Globus pallidus (tissue), 1 donor: ENCODE results near the gene GOLGA5.
A peak's percentile ranks its signal among the peaks of the same experiment; 100 is the strongest.

Experiments
- DNase-seq: peaks from one replicate; pipeline ENCODE4 v3.0.0-alpha.2; 2015; ENCODE audit warnings: low spot score

The GOLGA5 gene

GRCh38 chr14:92880351-92880750, 86.2 kb downstream of the GOLGA5 start:
- no peak for DNase-seq

- DNase-seq = peak; percentile 5
Observed at GRCh38 chr14:92880851-92881250, 86.7 kb downstream of the GOLGA5 start.

GRCh38 chr14:92883066-92883465, 89.0 kb downstream of the GOLGA5 start:
- DNase-seq = no peak

DNA sequence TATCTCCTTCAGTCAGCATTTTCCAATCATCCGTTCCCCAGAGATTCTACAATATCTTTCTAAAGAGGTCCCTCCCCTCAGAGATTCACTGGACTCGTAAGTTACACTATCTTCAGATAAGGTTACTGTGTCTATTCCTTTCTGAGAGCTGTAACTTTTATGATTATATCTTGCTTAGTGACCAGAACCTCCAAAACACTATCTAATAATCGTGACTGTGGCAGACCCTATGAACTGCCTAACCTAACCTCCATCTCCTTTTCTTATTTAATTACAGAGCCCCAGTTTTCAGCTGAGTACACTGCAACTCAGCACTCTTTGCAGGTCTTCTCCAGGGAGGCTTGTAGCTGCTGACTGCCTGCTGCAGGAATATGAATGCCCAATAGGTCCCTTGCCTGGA, 90.3 kb downstream of the GOLGA5 start:
- DNase-seq = no peak

DNA sequence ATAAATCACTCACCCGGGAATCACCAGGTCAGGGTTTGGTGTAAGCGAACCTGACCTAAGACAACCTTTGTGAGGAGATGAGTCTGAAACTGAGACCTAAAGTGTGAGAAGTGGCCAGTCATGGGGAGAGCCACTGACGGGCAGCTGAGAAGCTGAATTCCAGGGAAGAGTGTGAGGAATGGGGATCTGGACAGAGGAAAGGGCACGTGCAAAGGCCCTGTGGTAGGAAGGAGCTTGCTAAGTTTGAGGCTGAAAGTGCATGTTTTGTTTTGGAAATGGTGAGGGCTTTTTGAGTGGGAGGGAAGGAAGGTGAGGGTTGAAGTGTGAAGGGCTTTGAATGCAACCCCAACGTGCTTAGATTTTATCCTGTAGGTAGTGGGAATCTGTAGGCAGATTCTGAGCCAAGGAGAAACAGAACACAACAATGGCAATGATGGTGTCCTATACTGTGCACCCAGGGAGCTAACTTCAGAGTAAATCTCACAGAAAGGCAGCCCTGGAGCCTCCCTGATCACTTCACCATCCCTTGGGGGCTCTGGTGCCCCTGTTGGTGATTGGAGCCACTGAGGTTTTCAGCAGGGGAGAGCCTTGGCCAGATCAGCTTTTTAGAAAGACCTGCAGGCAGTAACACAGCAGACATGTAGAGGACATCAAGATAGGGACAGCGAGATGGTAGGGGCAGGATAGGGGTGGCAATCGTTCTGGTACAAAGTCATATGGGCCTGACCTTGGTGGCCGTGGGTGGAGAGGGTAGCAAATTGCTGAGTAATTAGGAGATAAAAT, 91.4 kb downstream of the GOLGA5 start:
- no peak for DNase-seq

DNA sequence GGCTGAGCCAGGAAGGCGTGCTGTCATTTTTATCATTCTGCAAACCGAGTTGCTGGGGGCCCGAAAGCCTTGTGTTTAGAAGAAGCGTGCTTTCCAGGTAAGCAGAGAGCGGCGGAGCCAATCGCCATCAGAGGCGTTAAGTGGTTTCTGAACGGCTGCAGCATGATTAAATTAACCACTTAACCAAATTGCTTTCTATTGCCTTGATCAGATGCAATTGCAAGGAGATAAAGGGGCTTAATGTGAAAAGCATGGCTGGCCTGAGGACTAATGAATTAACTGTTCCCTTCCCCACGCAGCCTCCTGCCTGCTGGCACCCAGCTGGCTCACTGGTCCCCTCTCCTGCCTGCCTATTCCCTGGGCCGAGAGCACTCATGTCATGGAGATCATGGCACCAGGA, 92.2 kb downstream of the GOLGA5 start:
- no peak for DNase-seq

GRCh38 chr14:92887157-92887556, 93.1 kb downstream of the GOLGA5 start:
- DNase-seq = no peak

DNA sequence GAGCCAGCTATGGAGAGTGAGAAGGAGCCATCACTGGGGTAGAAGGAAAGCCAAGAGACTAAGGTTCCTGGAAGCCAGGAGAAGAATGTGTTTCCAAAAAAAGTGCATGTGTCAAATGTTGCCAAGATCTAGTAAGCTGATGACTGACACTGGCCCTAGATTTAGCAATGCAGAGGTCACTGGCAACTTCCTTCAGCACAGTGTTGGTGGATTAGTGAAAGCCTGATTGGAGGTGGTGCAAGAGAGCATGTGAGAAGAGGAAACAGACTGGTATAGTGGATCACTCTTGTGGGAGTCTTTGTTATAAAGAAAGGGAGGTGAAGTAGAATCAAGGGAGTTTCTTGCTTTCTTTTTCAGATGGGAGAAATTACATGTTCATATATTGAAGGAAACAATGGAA, 94.8 kb downstream of the GOLGA5 start:
- no peak for DNase-seq
